Hepatocyte (in vitro differentiated cells): ENCODE data around the gene PGP. TPM values are rescaled to one million over a fixed set of nuclear protein-coding genes. Genes with fewer than 3 reads are reported as not detected.

Experiments
- DNase-seq: peaks from one replicate; pipeline ENCODE4 v3.0.0-alpha.2; 2016; ENCODE audit warnings: low spot score
- H2AFZ ChIP-seq: fragments of 200-600 bp; sonication (generic); 2 replicates; pipeline ENCODE4 v1.6.0; 2016; ENCODE audit warnings: antibody characterized with exemption, mild to moderate bottlenecking
- H3K27ac ChIP-seq: fragments of 200-600 bp; sonication (generic); 2 replicates; pipeline ENCODE4 v1.5.1; 2016; ENCODE audit warnings: mild to moderate bottlenecking
- H3K27me3 ChIP-seq: fragments of 200-600 bp; sonication (generic); 2 replicates; pipeline ENCODE4 v1.6.1; 2016
- H3K36me3 ChIP-seq: fragments of 200-600 bp; sonication (generic); replicated peaks from 2 replicates; pipeline ENCODE4 v1.5.1; 2016; ENCODE audit warnings: low read depth; ENCODE audit not compliant: insufficient read depth
- H3K4me1 ChIP-seq: fragments of 200-600 bp; sonication (generic); 2 replicates; pipeline ENCODE4 v1.5.1; 2016; ENCODE audit warnings: mild to moderate bottlenecking, moderate library complexity; ENCODE audit not compliant: insufficient read depth
- H3K4me2 ChIP-seq: fragments of 200-600 bp; sonication (generic); 2 replicates; pipeline ENCODE4 v1.6.0; 2016
- H3K4me3 ChIP-seq: fragments of 200-600 bp; sonication (generic); 2 replicates; pipeline ENCODE4 v1.5.1; 2016; ENCODE audit warnings: mild to moderate bottlenecking
- H3K79me2 ChIP-seq: fragments of 200-600 bp; sonication (generic); 2 replicates; pipeline ENCODE4 v1.6.0; 2017; ENCODE audit warnings: mild to moderate bottlenecking
- H3K9me2 ChIP-seq: fragments of 200-600 bp; sonication (generic); replicated peaks from 2 replicates; pipeline ENCODE4 v1.6.0; 2017; ENCODE audit warnings: mild to moderate bottlenecking; ENCODE audit not compliant: insufficient read depth
- H3K9me3 ChIP-seq: fragments of 200-600 bp; sonication (generic); 2 replicates; pipeline ENCODE4 v1.5.1; 2016; ENCODE audit warnings: low read depth, mild to moderate bottlenecking
- H4K20me1 ChIP-seq: fragments of 200-600 bp; sonication (generic); 2 replicates; pipeline ENCODE4 v1.6.0; 2016; ENCODE audit warnings: mild to moderate bottlenecking; ENCODE audit not compliant: insufficient read depth, poor library complexity, severe bottlenecking
- EZH2 ChIP-seq: fragments of 200-600 bp; sonication (generic); IDR thresholded peaks from 2 replicates; pipeline ENCODE4 v1.6.1; 2016; ENCODE audit warnings: antibody characterized with exemption, mild to moderate bottlenecking, borderline replicate concordance
- EZH2phosphoT487 ChIP-seq: fragments of 200-600 bp; sonication (generic); IDR thresholded peaks from one replicate; pipeline ENCODE4 v1.6.1; 2018; ENCODE audit warnings: antibody characterized with exemption, mild to moderate bottlenecking, low read depth, moderate library complexity; ENCODE audit not compliant: unreplicated experiment, severe bottlenecking
- WGBS: methylation state at CpG from one replicate; pipeline ENCODE4 v1.1.6; 2016; ENCODE audit warnings: low lambda C conversion rate; ENCODE audit errors: missing lambda C conversion rate; 5-methylcytosine and 5-hydroxymethylcytosine counted together
- polyA plus RNA-seq: library from polyadenylated mRNA; unstranded; fragments of >200 nt; fragmentation: Nextera tagmentation; extraction: Ambion mirVana; gene quantifications from 2 replicates; pipeline ENCODE4 v1.2.1, GENCODE V29; 2016
- total RNA-seq: library from RNA; depleted of rRNA; stranded (reverse); fragments of >200 nt; gene quantifications from 2 replicates; pipeline ENCODE4 v1.2.3, GENCODE V29; 2014
- TF ChIP-seq, protein P1 (sequence below): fragments of 200-600 bp; sonication (generic); IDR thresholded peaks from 2 replicates; pipeline ENCODE4 v1.5.1; 2016; ENCODE audit warnings: antibody characterized with exemption, mild to moderate bottlenecking; ENCODE audit not compliant: poor library complexity

PGP gene
- total and polyA plus RNA-seq, 2 experiments from 2014 or later: 20.6 to 38.0 TPM

DNA sequence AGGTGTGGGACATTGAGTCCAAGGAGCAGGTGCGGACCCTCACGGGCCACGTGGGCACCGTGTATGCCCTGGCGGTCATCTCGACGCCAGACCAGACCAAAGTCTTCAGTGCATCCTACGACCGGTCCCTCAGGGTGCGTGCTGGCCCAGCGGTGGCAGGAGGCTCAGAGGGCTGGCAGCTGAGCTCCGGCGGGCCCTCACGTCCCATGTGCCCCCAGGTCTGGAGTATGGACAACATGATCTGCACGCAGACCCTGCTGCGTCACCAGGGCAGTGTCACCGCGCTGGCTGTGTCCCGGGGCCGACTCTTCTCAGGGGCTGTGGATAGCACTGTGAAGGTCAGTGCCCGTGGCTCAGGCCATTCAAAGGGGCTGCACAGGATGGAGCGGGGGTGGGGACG is 38.6 kb downstream of the PGP start:
- Histone ChIP-seq H3K79me2 (no peaks in the 10 kb centered on the region), H3K27me3 (no peaks in the 10 kb centered on the region), H4K20me1 (no peaks in the 10 kb centered on the region), H3K36me3 (no peaks in the 10 kb centered on the region), H3K4me2 (no peak overlapping the region), H3K9me3 (no peaks in the 10 kb centered on the region), H2AFZ (no peak overlapping the region), H3K9me2 (no peaks in the 10 kb centered on the region), H3K27ac (no peak overlapping the region), H3K4me1 (no peaks in the 10 kb centered on the region), H3K4me3 (no peak overlapping the region)
- TF ChIP-seq EZH2 (no peak), EZH2phosphoT487 (no peak)
- TF ChIP-seq, protein P1, sequence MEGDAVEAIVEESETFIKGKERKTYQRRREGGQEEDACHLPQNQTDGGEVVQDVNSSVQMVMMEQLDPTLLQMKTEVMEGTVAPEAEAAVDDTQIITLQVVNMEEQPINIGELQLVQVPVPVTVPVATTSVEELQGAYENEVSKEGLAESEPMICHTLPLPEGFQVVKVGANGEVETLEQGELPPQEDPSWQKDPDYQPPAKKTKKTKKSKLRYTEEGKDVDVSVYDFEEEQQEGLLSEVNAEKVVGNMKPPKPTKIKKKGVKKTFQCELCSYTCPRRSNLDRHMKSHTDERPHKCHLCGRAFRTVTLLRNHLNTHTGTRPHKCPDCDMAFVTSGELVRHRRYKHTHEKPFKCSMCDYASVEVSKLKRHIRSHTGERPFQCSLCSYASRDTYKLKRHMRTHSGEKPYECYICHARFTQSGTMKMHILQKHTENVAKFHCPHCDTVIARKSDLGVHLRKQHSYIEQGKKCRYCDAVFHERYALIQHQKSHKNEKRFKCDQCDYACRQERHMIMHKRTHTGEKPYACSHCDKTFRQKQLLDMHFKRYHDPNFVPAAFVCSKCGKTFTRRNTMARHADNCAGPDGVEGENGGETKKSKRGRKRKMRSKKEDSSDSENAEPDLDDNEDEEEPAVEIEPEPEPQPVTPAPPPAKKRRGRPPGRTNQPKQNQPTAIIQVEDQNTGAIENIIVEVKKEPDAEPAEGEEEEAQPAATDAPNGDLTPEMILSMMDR: no peak
- WGBS: 97% methylated on average over 23 of the region's 23 CpGs
- no peak for DNase-seq

DNA sequence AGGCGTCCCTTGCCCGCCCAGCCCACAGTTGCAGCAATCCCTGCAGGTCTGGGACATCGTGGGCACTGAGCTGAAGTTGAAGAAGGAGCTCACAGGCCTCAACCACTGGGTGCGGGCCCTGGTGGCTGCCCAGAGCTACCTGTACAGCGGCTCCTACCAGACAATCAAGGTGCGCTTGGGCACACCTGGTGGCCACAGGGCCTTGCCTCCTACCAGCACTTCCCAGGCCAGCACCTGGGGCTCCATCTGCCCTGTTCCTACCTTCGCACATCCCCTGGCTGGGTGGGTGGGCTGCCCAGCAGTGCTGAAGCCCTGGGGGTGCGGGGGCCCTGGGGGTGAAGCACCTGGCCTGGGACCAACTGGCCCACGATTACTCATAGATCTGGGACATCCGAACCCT is 39.2 kb downstream of the PGP start:
- Histone ChIP-seq H3K27ac (no peak overlapping the region), H4K20me1 (no peaks in the 10 kb centered on the region), H3K9me3 (no peaks in the 10 kb centered on the region), H3K4me1 (no peaks in the 10 kb centered on the region), H3K9me2 (no peaks in the 10 kb centered on the region), H3K27me3 (no peaks in the 10 kb centered on the region), H3K4me3 (no peak overlapping the region), H3K36me3 (no peaks in the 10 kb centered on the region), H2AFZ (no peak overlapping the region), H3K4me2 (no peak overlapping the region), H3K79me2 (no peaks in the 10 kb centered on the region)
- TF ChIP-seq, protein P1: no peak
- no peak for TF ChIP-seq EZH2phosphoT487
- no peak for TF ChIP-seq EZH2
- 96% methylated on average over 8 of the region's 10 CpGs for WGBS
- DNase-seq: no peak

DNA sequence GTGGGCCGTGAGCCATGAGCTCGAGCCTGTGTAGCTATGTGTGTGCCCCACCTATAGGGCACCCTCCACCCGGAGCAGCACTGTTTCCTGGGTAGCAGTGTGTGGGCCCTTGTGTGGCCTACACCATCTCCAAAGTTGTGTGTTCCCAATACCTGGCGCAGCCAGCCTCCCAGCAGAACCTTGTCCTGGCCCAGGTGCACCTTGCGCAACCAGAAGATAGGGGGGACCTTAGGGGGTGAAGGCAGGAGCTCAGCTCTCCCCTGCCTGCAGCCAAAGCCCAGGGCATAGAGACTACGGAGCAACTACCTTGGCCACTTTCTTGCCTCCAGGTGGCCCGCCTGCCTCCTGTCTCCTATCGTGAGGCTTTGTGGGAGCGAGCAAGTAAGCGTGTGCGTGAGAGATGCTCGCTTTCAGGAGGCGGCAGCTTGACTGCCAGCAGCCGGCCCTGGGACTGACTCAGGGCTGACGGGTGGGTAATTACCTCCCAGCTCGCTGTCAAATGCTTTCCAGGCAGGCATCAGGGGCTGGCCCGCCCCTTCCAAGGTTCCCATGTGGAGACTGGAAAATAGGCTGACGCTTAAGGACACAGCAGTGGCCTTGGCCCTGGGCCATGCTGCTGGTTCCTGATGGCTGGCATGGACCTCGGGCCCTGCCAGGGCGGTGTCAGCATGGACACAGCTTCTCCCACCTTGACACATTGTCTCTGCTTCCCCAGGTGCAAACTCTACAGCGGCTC is 40.1 kb downstream of the PGP start:
- H3K9me3 ChIP-seq: no peaks in the 10 kb centered on the region
- H2AFZ ChIP-seq: no peak overlapping the region
- no peaks in the 10 kb centered on the region for H3K36me3 ChIP-seq
- no peaks in the 10 kb centered on the region for H3K27me3 ChIP-seq
- WGBS: 96% methylated on average over 21 of the region's 21 CpGs
- H3K4me1 ChIP-seq: no peaks in the 10 kb centered on the region
- H3K4me3 ChIP-seq: no peak overlapping the region
- no peaks in the 10 kb centered on the region for H3K79me2 ChIP-seq
- DNase-seq: no peak
- TF ChIP-seq EZH2phosphoT487: no peak
- no peak for TF ChIP-seq EZH2
- TF ChIP-seq, protein P1: no peak
- H3K27ac ChIP-seq: no peak overlapping the region
- no peaks in the 10 kb centered on the region for H4K20me1 ChIP-seq
- H3K4me2 ChIP-seq: no peak overlapping the region
- no peaks in the 10 kb centered on the region for H3K9me2 ChIP-seq
